IPS-20b (cell line): Measurements from ENCODE around the gene MBD6.
"Not testable (repeated sequence)": the region's sequence is repeated elsewhere in the genome, so short reads cannot be mapped to it uniquely, and the experiment has no call there.

Source experiments
- H3K27ac ChIP-seq: one replicate; pipeline ENCODE4 v1.5.1; 2013; ENCODE audit warnings: low read length
- H3K27me3 ChIP-seq: 2 replicates; pipeline ENCODE4 v1.6.1; 2013; ENCODE audit warnings: mild to moderate bottlenecking, low read length, inconsistent platforms; ENCODE audit not compliant: insufficient read depth
- H3K36me3 ChIP-seq: 2 replicates; pipeline ENCODE4 v1.6.1; 2013; ENCODE audit warnings: low read depth, mild to moderate bottlenecking, inconsistent platforms, low read length, moderate library complexity; ENCODE audit not compliant: insufficient read depth
- H3K4me1 ChIP-seq: 2 replicates; pipeline ENCODE4 v1.6.1; 2013; ENCODE audit warnings: mild to moderate bottlenecking, control low read depth, inconsistent platforms, low read length, moderate library complexity; ENCODE audit not compliant: insufficient read depth
- H3K4me3 ChIP-seq: 2 replicates; pipeline ENCODE4 v1.5.1; 2013; ENCODE audit warnings: mild to moderate bottlenecking, low read length, inconsistent platforms
- H3K9ac ChIP-seq: 2 replicates; pipeline ENCODE4 v1.6.1; 2013; ENCODE audit warnings: low read depth, mild to moderate bottlenecking, inconsistent platforms, low read length, moderate library complexity
- H3K9me3 ChIP-seq: 2 replicates; pipeline ENCODE4 v1.6.1; 2013; ENCODE audit warnings: mild to moderate bottlenecking, low read depth, low read length, inconsistent platforms; ENCODE audit not compliant: insufficient read depth

Gene MBD6

DNA sequence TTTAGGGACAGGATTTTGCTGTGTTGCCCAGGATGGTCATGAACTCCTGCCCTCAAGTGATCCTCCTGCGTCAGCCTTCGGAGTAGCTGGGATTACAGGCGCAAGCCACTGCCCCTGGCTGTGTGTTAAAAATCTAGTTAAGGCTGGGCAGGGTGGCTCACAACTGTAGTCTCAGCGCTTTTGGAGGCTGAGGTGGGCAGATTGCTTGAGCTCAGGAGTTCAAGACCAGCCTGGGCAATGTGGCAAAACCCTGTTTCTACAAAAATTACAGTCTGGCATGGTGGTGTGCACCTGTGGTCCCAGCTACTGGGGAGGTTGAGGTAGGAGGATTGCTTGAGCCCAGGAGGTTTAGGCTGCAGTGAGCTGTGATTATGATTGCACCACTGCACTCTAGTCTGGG is 11.5 kb upstream of the MBD6 start:
- Histone ChIP-seq H3K4me1 (no peaks in the 10 kb centered on the region), H3K4me3 (no peak overlapping the region), H3K9ac (no peak overlapping the region), H3K27me3 (no peaks in the 10 kb centered on the region), H3K9me3 (no peaks in the 10 kb centered on the region), H3K27ac (no peak overlapping the region), H3K36me3 (peaks cover 83% of the 10 kb centered on the region)

- H3K4me3 ChIP-seq, result no peak overlapping the region
- no peak overlapping the region for H3K27ac ChIP-seq
- H3K4me1 ChIP-seq, result no peaks in the 10 kb centered on the region
- no peaks in the 10 kb centered on the region for H3K9me3 ChIP-seq
- peaks cover 84% of the 10 kb centered on the region for H3K36me3 ChIP-seq
- H3K9ac ChIP-seq, result no peak overlapping the region
- no peaks in the 10 kb centered on the region for H3K27me3 ChIP-seq
These were observed 10.9 kb upstream of the MBD6 start for GRCh38 chr12:57511588-57512325.

GRCh38 chr12:57512665-57513064 is 10.0 kb upstream of the MBD6 start:
- H3K27me3 ChIP-seq, result no peaks in the 10 kb centered on the region
- H3K27ac ChIP-seq, result no peak overlapping the region
- peaks cover 93% of the 10 kb centered on the region for H3K36me3 ChIP-seq
- no peak overlapping the region for H3K9ac ChIP-seq
- no peaks in the 10 kb centered on the region for H3K9me3 ChIP-seq
- no peaks in the 10 kb centered on the region for H3K4me1 ChIP-seq
- H3K4me3 ChIP-seq, result no peak overlapping the region

DNA sequence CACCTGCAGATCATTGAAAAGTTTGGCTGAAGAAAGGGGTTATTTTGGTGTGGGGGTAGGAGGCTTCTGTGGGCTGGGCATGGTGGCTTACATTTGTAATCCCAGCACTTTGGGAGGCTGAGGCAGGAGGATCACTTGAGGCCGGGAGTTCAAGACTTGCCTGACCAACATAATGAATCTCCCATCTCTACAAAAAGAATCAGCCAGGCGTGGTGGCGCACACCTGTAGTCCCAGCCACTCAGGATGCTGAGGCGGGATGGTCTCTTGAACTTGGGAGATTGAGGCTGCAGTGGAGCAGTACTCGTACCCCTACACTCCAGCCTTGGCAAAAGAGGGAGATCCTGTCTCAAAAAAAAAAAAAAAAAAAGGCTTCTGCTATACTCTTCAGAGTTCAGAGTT is 9.4 kb upstream of the MBD6 start:
- Histone ChIP-seq H3K36me3 (peaks cover 99% of the 10 kb centered on the region), H3K27ac (no peak overlapping the region), H3K27me3 (no peaks in the 10 kb centered on the region), H3K4me1 (peaks cover under 1% of the 10 kb centered on the region; the same call in 1 of the 2 replicates), H3K9ac (no peak overlapping the region), H3K9me3 (no peaks in the 10 kb centered on the region), H3K4me3 (no peak overlapping the region)

- H3K27ac ChIP-seq, result not testable (repeated sequence)
These were observed 8.9 kb upstream of the MBD6 start for GRCh38 chr12:57513677-57514076.

GRCh38 chr12:57514246-57514645 is 8.4 kb upstream of the MBD6 start:
- H3K9me3 ChIP-seq, H3K27me3 ChIP-seq, H3K4me3 ChIP-seq, H3K4me1 ChIP-seq, H3K9ac ChIP-seq, H3K27ac ChIP-seq: not testable (repeated sequence)
- peaks cover 100% of the 10 kb centered on the region for H3K36me3 ChIP-seq

More at GRCh38 chr12:57513677-57514076, 8.9 kb upstream of the MBD6 start:
- peaks cover 100% of the 10 kb centered on the region for H3K36me3 ChIP-seq
- not testable (repeated sequence) for H3K9ac ChIP-seq, H3K4me1 ChIP-seq, H3K9me3 ChIP-seq, H3K27me3 ChIP-seq, H3K4me3 ChIP-seq

DNA sequence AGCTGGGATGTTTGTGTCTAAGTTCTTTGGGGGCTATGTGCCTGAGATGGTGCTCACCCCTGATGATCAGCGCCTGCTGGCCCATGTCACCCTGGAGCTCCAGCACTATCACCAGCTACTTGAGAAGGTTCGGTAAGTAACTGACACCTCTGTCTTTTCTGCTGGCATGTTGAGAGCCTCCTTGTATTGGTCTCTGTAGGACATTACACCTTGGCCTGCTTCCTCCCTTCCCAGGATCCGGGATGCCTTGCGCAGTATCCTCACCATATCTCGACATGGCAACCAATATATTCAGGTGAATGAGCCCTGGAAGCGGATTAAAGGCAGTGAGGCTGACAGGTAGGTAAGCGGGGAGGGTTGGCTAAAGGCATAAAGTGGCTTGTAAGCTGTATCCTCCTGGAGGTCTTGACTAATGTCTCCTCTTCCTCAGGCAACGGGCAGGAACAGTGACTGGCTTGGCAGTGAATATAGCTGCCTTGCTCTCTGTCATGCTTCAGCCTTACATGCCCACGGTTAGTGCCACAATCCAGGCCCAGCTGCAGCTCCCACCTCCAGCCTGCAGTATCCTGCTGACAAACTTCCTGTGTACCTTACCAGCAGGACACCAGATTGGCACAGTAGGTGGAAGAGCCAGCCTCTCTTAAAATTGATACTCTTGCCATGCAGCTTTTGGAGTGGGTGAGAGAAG is 7.8 kb upstream of the MBD6 start:
- Histone ChIP-seq H3K4me3 (no peak overlapping the region), H3K4me1 (peaks cover 4% of the 10 kb centered on the region; the same call in 1 of the 2 replicates), H3K27ac (no peak overlapping the region), H3K9me3 (no peaks in the 10 kb centered on the region), H3K9ac (no peak overlapping the region), H3K27me3 (no peaks in the 10 kb centered on the region), H3K36me3 (peaks cover 94% of the 10 kb centered on the region)

DNA sequence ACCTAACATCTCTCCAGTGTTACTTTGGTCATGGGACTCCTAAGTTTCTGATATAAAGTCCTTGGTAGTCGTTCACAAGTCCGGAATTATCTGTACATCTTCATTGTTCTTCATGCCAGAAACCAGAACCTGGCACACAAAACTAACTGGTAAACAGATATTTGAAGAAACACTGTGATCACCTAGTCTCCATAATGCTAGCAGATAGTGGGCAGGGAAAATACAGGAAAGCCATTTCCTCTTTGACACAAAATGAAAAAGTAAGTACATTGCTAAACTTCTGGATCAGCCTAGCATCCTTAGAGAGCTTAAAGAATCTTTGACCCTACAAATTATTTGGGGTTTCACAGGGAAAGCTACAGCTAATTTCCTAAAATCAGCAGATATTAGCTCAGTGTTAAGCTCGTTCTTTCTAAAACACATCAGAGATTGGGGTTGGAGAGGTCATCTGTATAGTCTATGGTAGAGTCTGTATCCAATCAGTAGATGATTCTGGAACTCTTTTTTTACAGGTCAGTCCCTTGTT is 7.2 kb upstream of the MBD6 start:
- Histone ChIP-seq H3K9me3 (no peaks in the 10 kb centered on the region), H3K27ac (no peak overlapping the region), H3K36me3 (peaks cover 88% of the 10 kb centered on the region), H3K4me3 (no peak overlapping the region), H3K9ac (no peak overlapping the region), H3K4me1 (peaks cover 4% of the 10 kb centered on the region; the same call in 1 of the 2 replicates), H3K27me3 (no peaks in the 10 kb centered on the region)

DNA sequence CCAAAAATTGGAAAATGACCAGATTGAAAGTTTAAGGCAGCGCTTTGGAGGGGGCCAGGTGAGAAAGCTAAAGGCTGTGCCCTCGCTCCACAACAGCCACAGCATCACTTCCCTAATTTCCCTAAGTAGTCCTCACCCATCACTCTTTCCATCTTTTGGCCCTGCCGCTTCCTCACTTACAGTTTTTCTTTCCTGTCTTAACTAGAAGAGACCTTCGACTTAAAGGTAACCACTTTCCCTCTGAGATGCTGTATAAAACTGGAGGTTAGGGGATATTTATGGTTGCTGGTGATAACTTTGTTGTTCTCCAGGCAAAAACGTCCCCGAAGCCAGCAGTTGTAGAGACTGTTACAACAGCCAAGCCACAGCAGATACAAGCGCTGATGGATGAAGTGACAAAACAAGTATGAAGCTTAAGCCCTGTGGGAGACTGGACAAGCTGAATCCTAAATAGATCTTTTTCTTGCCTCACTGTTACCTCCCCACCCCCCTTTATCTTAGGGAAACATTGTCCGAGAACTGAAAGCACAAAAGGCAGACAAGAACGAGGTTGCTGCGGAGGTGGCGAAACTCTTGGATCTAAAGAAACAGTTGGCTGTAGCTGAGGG is 6.6 kb upstream of the MBD6 start:
- Histone ChIP-seq H3K27me3 (no peaks in the 10 kb centered on the region), H3K9me3 (no peaks in the 10 kb centered on the region), H3K27ac (no peak overlapping the region), H3K4me1 (peaks cover 5% of the 10 kb centered on the region; the same call in 1 of the 2 replicates), H3K36me3 (peaks cover 83% of the 10 kb centered on the region), H3K9ac (no peak overlapping the region), H3K4me3 (no peak overlapping the region)

DNA sequence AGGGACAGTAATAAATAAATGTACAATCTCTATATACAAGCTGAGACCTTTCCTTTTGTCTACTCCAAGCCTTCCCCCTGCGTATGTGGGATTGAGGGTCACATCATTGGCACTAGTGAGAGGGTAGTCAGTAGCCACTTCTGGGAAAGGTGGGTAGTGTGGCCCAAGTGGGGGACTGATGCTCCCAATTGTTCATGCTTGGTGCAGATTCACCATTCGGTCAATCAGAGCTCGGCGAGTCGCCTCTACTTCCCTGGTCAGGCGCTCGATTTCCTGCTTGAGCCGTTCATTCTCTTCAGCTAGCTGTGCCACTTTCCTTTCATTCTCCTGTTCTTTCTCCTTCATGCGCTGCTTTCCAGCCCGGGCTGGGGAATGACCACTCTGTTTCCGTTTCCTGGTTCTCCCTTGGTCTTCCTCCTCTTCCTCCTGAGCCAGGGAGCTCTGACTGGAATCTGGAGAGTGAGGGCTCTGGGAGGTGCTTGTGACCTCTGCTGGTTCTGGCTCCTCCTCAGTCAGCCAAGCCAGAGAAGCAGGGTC is 5.9 kb upstream of the MBD6 start:
- H3K9ac ChIP-seq, result no peak overlapping the region
- H3K27ac ChIP-seq, result no peak overlapping the region

GRCh38 chr12:57517187-57517586 is 5.4 kb upstream of the MBD6 start:
- Histone ChIP-seq H3K9me3 (no peaks in the 10 kb centered on the region), H3K4me3 (no peak overlapping the region), H3K9ac (no peak overlapping the region), H3K27me3 (no peaks in the 10 kb centered on the region; the same call in 1 of the 2 replicates), H3K4me1 (peaks cover 16% of the 10 kb centered on the region; the same call in 1 of the 2 replicates), H3K36me3 (peaks cover 71% of the 10 kb centered on the region), H3K27ac (no peak overlapping the region)

More for the DNA sequence above, 5.9 kb upstream of the MBD6 start:
- Histone ChIP-seq H3K4me1 (peaks cover 12% of the 10 kb centered on the region; the same call in 1 of the 2 replicates), H3K36me3 (peaks cover 76% of the 10 kb centered on the region), H3K4me3 (no peak overlapping the region), H3K9me3 (no peaks in the 10 kb centered on the region), H3K27me3 (no peaks in the 10 kb centered on the region; the same call in 1 of the 2 replicates)
